Caco-2 (cell line): ENCODE results near the gene TP53I3. TPM values are rescaled to one million over a fixed set of nuclear protein-coding genes. Genes with fewer than 3 reads are reported as not detected.

Experiments
- BruUV-seq: library from RNA; stranded (reverse); fragments of 400-500 nt; replicated peaks from 2 replicates; lab custom pipeline; 2021; lab: Mats Ljungman, UMichigan
- CTCF ChIA-PET: fragments of 300-600 bp; sonication (Branson Sonifier 250); formaldehyde crosslinking; loops from one replicate; lab custom pipeline; 2022; ENCODE audit warnings: antibody characterized with exemption; lab: Charles Lee
- POLR2A ChIA-PET: fragments of 300-600 bp; sonication (Branson Sonifier 250); formaldehyde crosslinking; loops from one replicate; lab custom pipeline; 2022; ENCODE audit warnings: antibody characterized with exemption; lab: Charles Lee
- DNase-seq, 2 experiments: peaks; one replicate each; pipeline versions ENCODE4 v3.0.0 to v3.0.0-alpha.2; 2020 to 2022
- H3K27me3 ChIP-seq: replicated peaks from 2 replicates; pipeline ENCODE4 v1.6.0; 2011; ENCODE audit warnings: low read length; ENCODE audit not compliant: control insufficient read depth, insufficient read depth
- H3K36me3 ChIP-seq: 2 replicates; pipeline ENCODE4 v1.5.1; 2011; ENCODE audit warnings: low read length; ENCODE audit not compliant: control insufficient read depth, insufficient read depth
- H3K4me1 ChIP-seq: fragments of 250-450 bp; sonication (Bioruptor Pico); 2 replicates; pipeline ENCODE4 v1.5.1; 2020; ENCODE audit warnings: mild to moderate bottlenecking
- H3K4me3 ChIP-seq: 2 replicates; pipeline ENCODE4 v1.5.1; 2011; ENCODE audit warnings: low read depth, mild to moderate bottlenecking, control low read depth, low read length
- H3K9me3 ChIP-seq: fragments of 250-450 bp; sonication (Bioruptor Pico); 2 replicates; pipeline ENCODE4 v1.5.1; 2020; ENCODE audit warnings: mild to moderate bottlenecking, moderate library complexity
- H3K27ac Mint-ChIP-seq: one replicate; pipeline ENCODE4 v1.8.0; 2022; ENCODE audit warnings: mixed read lengths; ENCODE audit not compliant: unreplicated experiment
- H3K27me3 Mint-ChIP-seq: one replicate; pipeline ENCODE4 v1.8.0; 2022; ENCODE audit warnings: mixed read lengths; ENCODE audit not compliant: insufficient read depth, unreplicated experiment
- H3K36me3 Mint-ChIP-seq: one replicate; pipeline ENCODE4 v1.8.0; 2022; ENCODE audit warnings: mild to moderate bottlenecking, mixed read lengths; ENCODE audit not compliant: insufficient read depth, unreplicated experiment
- H3K4me1 Mint-ChIP-seq: one replicate; pipeline ENCODE4 v1.8.0; 2022; ENCODE audit warnings: low read depth, mixed read lengths; ENCODE audit not compliant: unreplicated experiment
- H3K4me3 Mint-ChIP-seq: one replicate; pipeline ENCODE4 v1.8.0; 2022; ENCODE audit warnings: mild to moderate bottlenecking, moderate library complexity, mixed read lengths; ENCODE audit not compliant: unreplicated experiment
- H3K9me3 Mint-ChIP-seq: one replicate; pipeline ENCODE4 v1.8.0; 2022; ENCODE audit warnings: mixed read lengths; ENCODE audit not compliant: unreplicated experiment
- intact Hi-C: fragments of 100-400 bp; cut with micrococcal nuclease; formaldehyde crosslinking; loops from one replicate; pipeline ENCODE4 v1.10.0; 2022; ENCODE audit not compliant: unreplicated experiment
- total RNA-seq: library from RNA; stranded (reverse); gene quantifications from 2 replicates; pipeline ENCODE4 v1.2.3, GENCODE V29; 2022
- TF ChIP-seq, protein P1 (sequence below), 2 experiments: fragments of 200-600 bp in 1 of 2; IDR thresholded peaks; 1 replicate in 1 of 2; 2 replicates in 1 of 2; pipeline versions ENCODE4 v1.5.1 to v1.8.0; 2011 to 2022; ENCODE audit warnings: antibody characterized with exemption in 1 of 2, control low read depth in 1 of 2, inconsistent platforms in 1 of 2, low read depth in 1 of 2, low read length in 1 of 2, mild to moderate bottlenecking in 1 of 2, moderate library complexity in 1 of 2; ENCODE audit not compliant: insufficient read depth in 1 of 2, severe bottlenecking in 1 of 2, unreplicated experiment in 1 of 2

TP53I3 gene
- total RNA-seq, 1 experiment from 2014 or later = 28.1 TPM

DNA sequence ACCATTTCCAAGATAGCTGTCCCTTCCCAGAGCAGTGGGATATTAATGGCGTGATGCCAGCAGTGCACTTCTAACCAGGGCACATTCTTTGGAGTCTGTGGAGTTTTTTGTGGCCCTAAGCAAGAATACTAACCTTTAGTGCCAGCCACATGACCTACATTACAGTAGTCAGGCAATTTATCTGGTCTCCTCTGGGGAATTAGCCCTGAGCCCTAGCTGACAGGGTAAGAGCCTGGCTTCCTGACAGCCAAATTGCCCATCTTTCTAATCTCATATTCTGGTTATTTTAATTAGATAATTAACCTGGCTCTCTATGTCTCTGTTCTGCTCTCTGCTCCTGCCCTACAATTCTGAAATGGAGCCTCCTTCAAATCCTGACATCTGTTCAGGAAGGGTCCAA lies 33.3 kb upstream of the TP53I3 start:
- TF ChIP-seq, protein P1, sequence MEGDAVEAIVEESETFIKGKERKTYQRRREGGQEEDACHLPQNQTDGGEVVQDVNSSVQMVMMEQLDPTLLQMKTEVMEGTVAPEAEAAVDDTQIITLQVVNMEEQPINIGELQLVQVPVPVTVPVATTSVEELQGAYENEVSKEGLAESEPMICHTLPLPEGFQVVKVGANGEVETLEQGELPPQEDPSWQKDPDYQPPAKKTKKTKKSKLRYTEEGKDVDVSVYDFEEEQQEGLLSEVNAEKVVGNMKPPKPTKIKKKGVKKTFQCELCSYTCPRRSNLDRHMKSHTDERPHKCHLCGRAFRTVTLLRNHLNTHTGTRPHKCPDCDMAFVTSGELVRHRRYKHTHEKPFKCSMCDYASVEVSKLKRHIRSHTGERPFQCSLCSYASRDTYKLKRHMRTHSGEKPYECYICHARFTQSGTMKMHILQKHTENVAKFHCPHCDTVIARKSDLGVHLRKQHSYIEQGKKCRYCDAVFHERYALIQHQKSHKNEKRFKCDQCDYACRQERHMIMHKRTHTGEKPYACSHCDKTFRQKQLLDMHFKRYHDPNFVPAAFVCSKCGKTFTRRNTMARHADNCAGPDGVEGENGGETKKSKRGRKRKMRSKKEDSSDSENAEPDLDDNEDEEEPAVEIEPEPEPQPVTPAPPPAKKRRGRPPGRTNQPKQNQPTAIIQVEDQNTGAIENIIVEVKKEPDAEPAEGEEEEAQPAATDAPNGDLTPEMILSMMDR (IDR thresholded peaks at IDR 0.05; ENCODE audit: insufficient read depth in 1 of 2, low read depth in 1 of 2, low read length in 1 of 2, severe bottlenecking in 1 of 2, unreplicated experiment in 1 of 2) = no peak
- Histone ChIP-seq H3K36me3 (no peaks in the 10 kb centered on the region), H3K4me1 (peaks cover 10% of the 10 kb centered on the region), H3K4me3 (no peak overlapping the region), H3K9me3 (no peaks in the 10 kb centered on the region), H3K27me3 (no peaks in the 10 kb centered on the region)
- ChIA-PET CTCF (no interaction called here), POLR2A (no interaction called here)
- intact Hi-C loops = no loop called here
- no peaks in the 10 kb centered on the region for H3K27me3 Mint-ChIP-seq
- DNase-seq = no peak
- no TSS peak for BruUV-seq
- peaks cover 9% of the 10 kb centered on the region for H3K4me1 Mint-ChIP-seq
- no peaks in the 10 kb centered on the region for H3K9me3 Mint-ChIP-seq
- no peak overlapping the region for H3K4me3 Mint-ChIP-seq
- no peak overlapping the region for H3K27ac Mint-ChIP-seq
- H3K36me3 Mint-ChIP-seq = no peaks in the 10 kb centered on the region

GRCh38 chr2:24115057-24115456 lies 30.4 kb upstream of the TP53I3 start:
- Histone ChIP-seq H3K36me3 (no peaks in the 10 kb centered on the region), H3K4me3 (no peak overlapping the region), H3K9me3 (no peaks in the 10 kb centered on the region), H3K27me3 (no peaks in the 10 kb centered on the region), H3K4me1 (peaks cover 18% of the 10 kb centered on the region)
- CTCF ChIA-PET = interaction anchor here (1.1 kb wide), 1 partner anchor 31 kb away, joined by 3 read pairs; the partner anchor contains the start of gene TP53I3
- TF ChIP-seq, protein P1 (IDR thresholded peaks at IDR 0.05; ENCODE audit: insufficient read depth in 1 of 2, low read depth in 1 of 2, low read length in 1 of 2, severe bottlenecking in 1 of 2, unreplicated experiment in 1 of 2) = no peak
- H3K4me3 Mint-ChIP-seq = no peak overlapping the region
- no TSS peak for BruUV-seq
- H3K4me1 Mint-ChIP-seq = peaks cover 24% of the 10 kb centered on the region
- peak in 1 of 2 experiments; percentile 27 for DNase-seq
- POLR2A ChIA-PET = interaction anchor here (0.6 kb wide), 1 partner anchor 31 kb away, joined by 3 read pairs; the partner anchor contains the start of gene TP53I3
- H3K36me3 Mint-ChIP-seq = no peaks in the 10 kb centered on the region
- no peaks in the 10 kb centered on the region for H3K27me3 Mint-ChIP-seq
- no peak overlapping the region for H3K27ac Mint-ChIP-seq
- intact Hi-C loops = no loop called here
- no peaks in the 10 kb centered on the region for H3K9me3 Mint-ChIP-seq

DNA sequence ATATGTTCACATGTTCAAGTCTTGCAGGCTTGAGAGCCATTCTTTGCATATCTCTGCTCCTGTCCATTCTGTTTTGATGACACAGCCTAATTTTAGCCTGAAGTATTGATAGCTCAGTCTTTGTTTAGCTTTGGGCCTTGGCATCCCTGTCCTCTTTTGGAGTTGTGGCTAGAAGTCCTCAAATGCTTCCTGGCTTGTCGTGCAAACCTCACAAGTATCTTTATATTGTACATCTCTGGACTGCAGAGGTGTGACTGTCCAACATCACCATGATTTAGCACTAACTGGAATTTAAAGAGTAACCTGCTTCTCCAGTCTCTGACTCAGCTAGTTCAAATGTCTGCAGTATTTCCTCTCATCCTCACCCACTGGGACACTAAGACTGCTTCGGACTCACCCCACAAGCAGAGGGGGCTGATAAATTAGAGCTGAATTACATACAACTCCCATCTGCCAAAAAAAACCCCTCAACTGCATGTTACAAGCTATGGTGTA lies 26.8 kb upstream of the TP53I3 start:
- POLR2A ChIA-PET = interaction anchor here (0.9 to 1.9 kb wide), 2 partner anchors 27 to 64 kb away, joined by 5 to 7 read pairs; partner anchors contain the start of genes TP53I3 and WDCP
- peak overlapping the region; percentile 73 for H3K27ac Mint-ChIP-seq
- H3K36me3 ChIP-seq = no peaks in the 10 kb centered on the region

More for the DNA sequence above, 26.8 kb upstream of the TP53I3 start:
- Histone ChIP-seq H3K9me3 (0 out of 2 replicates have a peak, but pooled peaks cover 5% of the 10 kb centered on the region), H3K4me1 (peaks cover 21% of the 10 kb centered on the region), H3K27me3 (no peaks in the 10 kb centered on the region), H3K4me3 (no peak overlapping the region)
- peaks cover 23% of the 10 kb centered on the region for H3K4me1 Mint-ChIP-seq
- H3K9me3 Mint-ChIP-seq = peaks cover 25% of the 10 kb centered on the region
- no peaks in the 10 kb centered on the region for H3K27me3 Mint-ChIP-seq
- TF ChIP-seq, protein P1 (IDR thresholded peaks at IDR 0.05; ENCODE audit: insufficient read depth in 1 of 2, low read depth in 1 of 2, low read length in 1 of 2, severe bottlenecking in 1 of 2, unreplicated experiment in 1 of 2) = no peak
- intact Hi-C loops = no loop called here
- BruUV-seq = no TSS peak
- H3K36me3 Mint-ChIP-seq = no peaks in the 10 kb centered on the region
- DNase-seq = peak in 1 of 2 experiments; percentile 13
- CTCF ChIA-PET = interaction anchor here (2.5 kb wide), 1 partner anchor 27 kb away, joined by 17 read pairs; the partner anchor contains the start of gene TP53I3
- no peak overlapping the region for H3K4me3 Mint-ChIP-seq
